Endodermal cell (in vitro differentiated cells): ENCODE results near the gene ALDOC. TPM values are rescaled to one million over a fixed set of nuclear protein-coding genes. Genes with fewer than 3 reads are reported as not detected.
A peak's percentile ranks its signal among the peaks of the same experiment; 100 is the strongest.

Source experiments
- DNase-seq: peaks from one replicate; pipeline ENCODE4 v3.0.0-alpha.2; 2017
- H3K27ac ChIP-seq: 2 replicates; pipeline ENCODE4 v1.5.1; 2013; ENCODE audit warnings: mild to moderate bottlenecking, low read depth, low read length, moderate library complexity
- H3K27me3 ChIP-seq: 2 replicates; pipeline ENCODE4 v1.6.1; 2013; ENCODE audit warnings: mild to moderate bottlenecking, low read length, moderate library complexity; ENCODE audit not compliant: insufficient read depth, control insufficient read depth, poor library complexity, severe bottlenecking
- H3K36me3 ChIP-seq: 2 replicates; pipeline ENCODE4 v1.7.0; 2013; ENCODE audit warnings: mild to moderate bottlenecking, low read length, moderate library complexity; ENCODE audit not compliant: control insufficient read depth, insufficient read depth
- H3K4me1 ChIP-seq: one replicate; pipeline ENCODE4 v1.7.0; 2013; ENCODE audit warnings: low read length; ENCODE audit not compliant: control insufficient read depth, insufficient read depth
- H3K4me3 ChIP-seq: 2 replicates; pipeline ENCODE4 v1.5.1; 2013; ENCODE audit warnings: mild to moderate bottlenecking, low read length, moderate library complexity
- H3K9ac ChIP-seq: 2 replicates; pipeline ENCODE4 v1.6.1; 2013; ENCODE audit warnings: mild to moderate bottlenecking, low read length, moderate library complexity; ENCODE audit not compliant: poor library complexity, severe bottlenecking; ENCODE audit errors: extremely low read depth
- H3K9me3 ChIP-seq: 2 replicates; pipeline ENCODE4 v1.6.1; 2013; ENCODE audit warnings: mild to moderate bottlenecking, low read length, moderate library complexity; ENCODE audit not compliant: control insufficient read depth
- H3K27ac Mint-ChIP-seq: 2 replicates; pipeline ENCODE4 v1.8.0; 2020; ENCODE audit warnings: mixed read lengths
- H3K27me3 Mint-ChIP-seq: 2 replicates; pipeline ENCODE4 v1.8.0; 2021; ENCODE audit warnings: mild to moderate bottlenecking, mixed read lengths; ENCODE audit not compliant: insufficient read depth
- H3K36me3 Mint-ChIP-seq: 2 replicates; pipeline ENCODE4 v1.8.0; 2020; ENCODE audit warnings: low read depth, mixed read lengths
- H3K4me1 Mint-ChIP-seq: 2 replicates; pipeline ENCODE4 v1.8.0; 2020; ENCODE audit warnings: mixed read lengths
- H3K4me3 Mint-ChIP-seq: 2 replicates; pipeline ENCODE4 v1.8.0; 2020; ENCODE audit warnings: mild to moderate bottlenecking, moderate library complexity, mixed read lengths
- H3K9me3 Mint-ChIP-seq: 2 replicates; pipeline ENCODE4 v1.8.0; 2020; ENCODE audit warnings: mild to moderate bottlenecking, mixed read lengths
- WGBS, 2 experiments: methylation state at CpG; one replicate each; pipeline versions ENCODE4 v1.1.5 to v1.1.7; 2013; ENCODE audit warnings: missing lambda C conversion rate in 2 of 2, mixed read lengths in 1 of 2; ENCODE audit not compliant: insufficient coverage in 1 of 2, insufficient read length in 1 of 2; 5-methylcytosine and 5-hydroxymethylcytosine counted together
- total RNA-seq, 2 donors: library from RNA; stranded (reverse); fragmentation: NEBNext Ultra II Directional in 1 of 2; extraction: Animal tissue kit (Norgen Biotek cat#: 25700) in 1 of 2; gene quantifications; 2 replicates in 1 of 2; 3 replicates in 1 of 2; pipeline ENCODE4 v1.2.1, GENCODE V29; 2021
- TF ChIP-seq, protein P1 (sequence below): fragments of 200-600 bp; sonication (generic); conservative IDR thresholded peaks from 2 replicates; pipeline ENCODE4 v1.5.0; 2021; ENCODE audit warnings: antibody characterized with exemption, mild to moderate bottlenecking

The ALDOC gene
- total RNA-seq, 2 donors from 2014 or later: 12.3 to 14.1 TPM

DNA sequence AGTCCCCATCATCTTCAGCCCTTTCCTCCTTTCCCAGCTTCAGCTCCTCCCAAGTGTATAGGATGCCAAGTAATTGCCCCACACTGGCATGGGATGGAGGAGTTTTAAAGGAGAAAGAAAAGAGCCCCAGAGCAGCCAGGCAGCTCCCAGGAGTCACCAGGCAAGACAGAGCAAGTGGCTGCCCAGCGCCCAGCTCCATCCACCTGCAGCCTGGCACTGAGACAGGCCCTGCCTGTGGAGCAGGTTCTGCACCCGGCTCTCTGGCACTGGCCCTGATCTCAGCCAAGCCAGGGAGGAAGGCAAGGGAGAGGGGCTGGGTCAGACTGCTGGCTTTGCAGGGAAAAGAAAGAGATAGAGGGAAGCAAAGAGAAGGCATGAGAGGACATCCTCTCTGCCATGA is 48.8 kb downstream of the ALDOC start:
- no peak overlapping the region for H3K4me3 ChIP-seq
- H3K9me3 ChIP-seq: no peaks in the 10 kb centered on the region
- H3K4me1 ChIP-seq: no peaks in the 10 kb centered on the region
- H3K9ac ChIP-seq: no peak overlapping the region
- TF ChIP-seq, protein P1, sequence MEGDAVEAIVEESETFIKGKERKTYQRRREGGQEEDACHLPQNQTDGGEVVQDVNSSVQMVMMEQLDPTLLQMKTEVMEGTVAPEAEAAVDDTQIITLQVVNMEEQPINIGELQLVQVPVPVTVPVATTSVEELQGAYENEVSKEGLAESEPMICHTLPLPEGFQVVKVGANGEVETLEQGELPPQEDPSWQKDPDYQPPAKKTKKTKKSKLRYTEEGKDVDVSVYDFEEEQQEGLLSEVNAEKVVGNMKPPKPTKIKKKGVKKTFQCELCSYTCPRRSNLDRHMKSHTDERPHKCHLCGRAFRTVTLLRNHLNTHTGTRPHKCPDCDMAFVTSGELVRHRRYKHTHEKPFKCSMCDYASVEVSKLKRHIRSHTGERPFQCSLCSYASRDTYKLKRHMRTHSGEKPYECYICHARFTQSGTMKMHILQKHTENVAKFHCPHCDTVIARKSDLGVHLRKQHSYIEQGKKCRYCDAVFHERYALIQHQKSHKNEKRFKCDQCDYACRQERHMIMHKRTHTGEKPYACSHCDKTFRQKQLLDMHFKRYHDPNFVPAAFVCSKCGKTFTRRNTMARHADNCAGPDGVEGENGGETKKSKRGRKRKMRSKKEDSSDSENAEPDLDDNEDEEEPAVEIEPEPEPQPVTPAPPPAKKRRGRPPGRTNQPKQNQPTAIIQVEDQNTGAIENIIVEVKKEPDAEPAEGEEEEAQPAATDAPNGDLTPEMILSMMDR: no peak
- no peaks in the 10 kb centered on the region for H3K36me3 Mint-ChIP-seq
- no peak for DNase-seq
- H3K4me3 Mint-ChIP-seq: no peak overlapping the region
- no peak overlapping the region for H3K27ac ChIP-seq
- H3K9me3 Mint-ChIP-seq: no peaks in the 10 kb centered on the region
- H3K27ac Mint-ChIP-seq: no peak overlapping the region
- WGBS, 2 experiments: 91% methylated on average over 2 of the region's 2 CpGs; no CpG with 5 or more reads in 1 of the 2 experiments
- peaks cover 5% of the 10 kb centered on the region for H3K27me3 Mint-ChIP-seq
- peaks cover 10% of the 10 kb centered on the region for H3K27me3 ChIP-seq
- peaks cover 4% of the 10 kb centered on the region for H3K4me1 Mint-ChIP-seq
- H3K36me3 ChIP-seq: no peaks in the 10 kb centered on the region

- no peaks in the 10 kb centered on the region for H3K9me3 ChIP-seq
- no peak overlapping the region for H3K4me3 Mint-ChIP-seq
- H3K27ac Mint-ChIP-seq: peak overlapping the region; percentile 41
- H3K36me3 ChIP-seq: no peaks in the 10 kb centered on the region
- TF ChIP-seq, protein P1: no peak
- H3K4me1 Mint-ChIP-seq: peaks cover 4% of the 10 kb centered on the region
- no peak overlapping the region for H3K27ac ChIP-seq
- no peaks in the 10 kb centered on the region for H3K36me3 Mint-ChIP-seq
- peaks cover 5% of the 10 kb centered on the region for H3K27me3 Mint-ChIP-seq
- 95% methylated on average over 2 of the region's 2 CpGs; no CpG with 5 or more reads in 1 of the 2 experiments for WGBS, 2 experiments
- DNase-seq: no peak
- H3K9me3 Mint-ChIP-seq: no peaks in the 10 kb centered on the region
- H3K4me3 ChIP-seq: no peak overlapping the region
- H3K4me1 ChIP-seq: no peaks in the 10 kb centered on the region
- no peak overlapping the region for H3K9ac ChIP-seq
- peaks cover 10% of the 10 kb centered on the region for H3K27me3 ChIP-seq
These were observed 49.5 kb downstream of the ALDOC start for GRCh38 chr17:28527181-28527681.

DNA sequence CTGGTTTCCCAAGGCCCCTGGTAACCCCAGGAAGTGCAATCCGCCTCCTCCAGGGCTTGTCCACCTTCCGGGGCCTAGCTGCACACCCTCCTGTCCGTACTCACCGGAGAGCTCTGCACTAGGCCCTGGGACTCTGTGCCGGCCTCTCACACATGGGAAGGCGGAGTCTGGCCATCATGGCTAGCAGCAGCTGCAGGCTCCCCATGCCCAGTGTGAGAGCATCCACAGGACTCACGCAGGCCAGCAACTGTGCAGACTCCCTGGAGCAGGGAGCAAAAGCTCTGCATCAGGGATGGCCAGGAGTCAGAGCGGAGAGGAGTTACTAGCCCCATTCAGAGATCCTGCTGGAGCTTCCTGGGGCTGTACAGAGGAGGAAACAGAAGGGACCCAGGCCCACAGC is 50.3 kb downstream of the ALDOC start:
- DNase-seq: no peak
- Histone ChIP-seq H3K27me3 (peaks cover 2% of the 10 kb centered on the region), H3K9ac (no peak overlapping the region), H3K4me1 (no peaks in the 10 kb centered on the region), H3K36me3 (no peaks in the 10 kb centered on the region), H3K9me3 (no peaks in the 10 kb centered on the region), H3K27ac (no peak overlapping the region), H3K4me3 (no peak overlapping the region)
- Mint-ChIP-seq H3K9me3 (no peaks in the 10 kb centered on the region), H3K4me1 (peaks cover 4% of the 10 kb centered on the region), H3K27ac (no peak overlapping the region), H3K4me3 (no peak overlapping the region), H3K27me3 (peaks cover 4% of the 10 kb centered on the region), H3K36me3 (no peaks in the 10 kb centered on the region)
- 89 to 90% methylated on average over 7 to 8 of the region's 8 CpGs for WGBS, 2 experiments
- TF ChIP-seq, protein P1: no peak
